BLaER1 treated with 17β-estradiol and CSF1 and Interleukin-3, amounts not matched to agents 10 nM and 100 nM (cell line): ENCODE data around the gene PTPN5.
"Not testable (repeated sequence)": the region's sequence is repeated elsewhere in the genome, so short reads cannot be mapped to it uniquely, and the experiment has no call there.

ENCODE experiments used
- H3K27ac ChIP-seq, 11 experiments: shearing (Covaris generic); formaldehyde crosslinking; 2 replicates each; pipeline ENCODE4 v1.8.1; 2022
- H3K27me3 ChIP-seq, 11 experiments: shearing (Covaris generic); formaldehyde crosslinking; 2 replicates each; pipeline ENCODE4 v1.8.1; 2022
- H3K36me3 ChIP-seq, 11 experiments: shearing (Covaris generic); formaldehyde crosslinking; 2 replicates each; pipeline ENCODE4 v1.8.1; 2022
- H3K4me1 ChIP-seq, 10 experiments: shearing (Covaris generic); formaldehyde crosslinking; 2 replicates each; pipeline ENCODE4 v1.8.1; 2022
- H3K4me2 ChIP-seq, 11 experiments: shearing (Covaris generic); formaldehyde crosslinking; 2 replicates each; pipeline ENCODE4 v1.8.1; 2022
- H3K4me3 ChIP-seq, 10 experiments: shearing (Covaris generic); formaldehyde crosslinking; 2 replicates each; pipeline ENCODE4 v1.8.1; 2022
- H3K9ac ChIP-seq, 11 experiments: shearing (Covaris generic); formaldehyde crosslinking; 2 replicates each; pipeline ENCODE4 v1.8.1; 2022
- H3K9me3 ChIP-seq, 11 experiments: shearing (Covaris generic); formaldehyde crosslinking; replicated peaks in 1 of 11; 2 replicates each; pipeline ENCODE4 v1.8.1; 2022
- H4K20me1 ChIP-seq, 11 experiments: shearing (Covaris generic); formaldehyde crosslinking; 2 replicates each; pipeline ENCODE4 v1.8.1; 2022
- Cebpa-rat ChIP-seq, 11 experiments: shearing (Covaris generic); IDR thresholded peaks; 2 replicates each; pipeline ENCODE4 v1.8.1; 2022

Gene PTPN5

DNA sequence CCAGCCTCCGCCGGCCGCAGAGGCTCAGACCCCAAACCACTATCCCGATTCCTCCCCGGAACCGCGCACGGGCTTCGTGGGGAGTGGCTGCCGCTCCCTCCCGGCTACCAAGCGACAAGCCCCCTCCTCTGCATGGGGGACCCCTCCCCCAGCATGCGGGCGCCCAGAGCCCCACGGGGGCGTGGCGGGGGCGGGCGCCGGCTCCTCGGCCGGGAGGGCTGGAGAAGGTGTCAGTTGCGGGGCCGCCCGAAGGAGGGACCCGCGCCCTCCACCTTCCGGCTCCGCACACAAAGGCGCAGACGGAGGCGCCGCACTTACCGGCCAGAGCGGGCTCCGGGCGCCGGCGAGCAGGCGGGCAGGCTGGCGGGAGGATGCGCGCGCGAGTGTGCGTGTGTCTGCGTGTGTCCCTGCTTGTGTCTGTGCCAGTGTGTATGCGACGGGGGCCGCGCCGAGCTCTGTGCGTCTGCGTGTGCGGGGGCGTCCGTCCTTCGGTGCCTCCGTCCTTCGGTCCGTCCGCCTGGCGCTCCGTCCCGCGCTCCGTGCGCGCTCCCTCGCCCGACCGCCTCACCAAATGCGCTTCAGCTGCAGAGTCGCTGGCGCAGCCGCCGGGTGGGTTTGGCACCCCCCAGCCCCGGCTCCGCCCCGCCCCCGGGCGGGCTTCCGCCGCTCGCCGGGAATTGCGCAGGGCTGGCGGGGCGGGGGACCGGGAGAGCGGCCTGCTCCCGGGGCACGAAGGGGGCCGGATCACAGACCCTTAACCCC is at the start of gene PTPN5:
PTPN5 (minus strand) TSS at position 592 of the 762 bp plus-strand sequence. CDS start 19,840 bp downstream, outside the sequence.
- H3K9ac ChIP-seq: no peak within 1 kb of the TSS
- H3K4me1 ChIP-seq: peaks cover 0 to 15% (median 8%) of the 10 kb centered on the region in 10 experiments; a peak in 14 of 20 replicates
- TF ChIP-seq Cebpa-rat (IDR thresholded peaks at IDR 0.05): no peak
- peak within 1 kb of the TSS; percentile 29 to 65 (median 50); a peak in 19 of 20 replicates for H3K4me3 ChIP-seq
- H3K36me3 ChIP-seq: no peaks in the 10 kb centered on the region
- H3K9me3 ChIP-seq: peaks cover 0 to 11% (median 5%) of the 10 kb centered on the region in 11 experiments; a peak in 4 of 22 replicates
- H3K4me2 ChIP-seq: peak within 1 kb of the TSS; percentile 60 to 85 (median 70)
- peaks cover 54 to 73% (median 70%) of the 10 kb centered on the region in 11 experiments for H3K27me3 ChIP-seq
- peaks cover 0 to 9% (median 0%) of the 10 kb centered on the region in 11 experiments; a peak in 6 of 22 replicates for H4K20me1 ChIP-seq
- no peak within 1 kb of the TSS for H3K27ac ChIP-seq

GRCh38 chr11:18836417-18836816 is 44.8 kb upstream of the PTPN5 start:
- no peak for TF ChIP-seq Cebpa-rat (IDR thresholded peaks at IDR 0.05)
- Histone ChIP-seq H3K4me3 (no peak overlapping the region), H3K9ac (no peak overlapping the region)

GRCh38 chr11:18834754-18835466 is 43.3 kb upstream of the PTPN5 start:
- Histone ChIP-seq H4K20me1 (no peaks in the 10 kb centered on the region), H3K27me3 (no peaks in the 10 kb centered on the region), H3K4me1 (no peaks in the 10 kb centered on the region), H3K36me3 (no peaks in the 10 kb centered on the region), H3K4me2 (no peak overlapping the region), H3K27ac (no peak overlapping the region), H3K9me3 (peaks cover 3 to 19% (median 10%) of the 10 kb centered on the region in 11 experiments; a peak in 20 of 22 replicates), H3K9ac (no peak overlapping the region), H3K4me3 (no peak overlapping the region)
- TF ChIP-seq Cebpa-rat (IDR thresholded peaks at IDR 0.05): no peak

More at GRCh38 chr11:18836417-18836816, 44.8 kb upstream of the PTPN5 start:
- Histone ChIP-seq H3K36me3 (no peaks in the 10 kb centered on the region), H3K27ac (no peak overlapping the region), H3K4me1 (no peaks in the 10 kb centered on the region), H3K27me3 (no peaks in the 10 kb centered on the region), H3K9me3 (peaks cover 12 to 29% (median 19%) of the 10 kb centered on the region in 11 experiments), H3K4me2 (no peak overlapping the region), H4K20me1 (no peaks in the 10 kb centered on the region)

GRCh38 chr11:18820160-18820559 is 28.6 kb upstream of the PTPN5 start:
- not testable (repeated sequence) for H3K4me3 ChIP-seq, H3K4me2 ChIP-seq

GRCh38 chr11:18804199-18804999 is 12.8 kb upstream of the PTPN5 start:
- no peak overlapping the region for H3K9ac ChIP-seq
- no peaks in the 10 kb centered on the region; a peak in 1 of 20 replicates for H3K4me1 ChIP-seq
- no peak overlapping the region for H3K4me2 ChIP-seq
- no peaks in the 10 kb centered on the region for H3K9me3 ChIP-seq
- no peaks in the 10 kb centered on the region for H3K27me3 ChIP-seq
- no peaks in the 10 kb centered on the region for H4K20me1 ChIP-seq
- TF ChIP-seq Cebpa-rat (IDR thresholded peaks at IDR 0.05): no peak
- H3K4me3 ChIP-seq: no peak overlapping the region
- H3K27ac ChIP-seq: no peak overlapping the region
- no peaks in the 10 kb centered on the region for H3K36me3 ChIP-seq

More at GRCh38 chr11:18820160-18820559, 28.6 kb upstream of the PTPN5 start:
- not testable (repeated sequence) for H3K9ac ChIP-seq, H3K27me3 ChIP-seq, H3K36me3 ChIP-seq, H4K20me1 ChIP-seq, H3K27ac ChIP-seq, H3K4me1 ChIP-seq, H3K9me3 ChIP-seq

DNA sequence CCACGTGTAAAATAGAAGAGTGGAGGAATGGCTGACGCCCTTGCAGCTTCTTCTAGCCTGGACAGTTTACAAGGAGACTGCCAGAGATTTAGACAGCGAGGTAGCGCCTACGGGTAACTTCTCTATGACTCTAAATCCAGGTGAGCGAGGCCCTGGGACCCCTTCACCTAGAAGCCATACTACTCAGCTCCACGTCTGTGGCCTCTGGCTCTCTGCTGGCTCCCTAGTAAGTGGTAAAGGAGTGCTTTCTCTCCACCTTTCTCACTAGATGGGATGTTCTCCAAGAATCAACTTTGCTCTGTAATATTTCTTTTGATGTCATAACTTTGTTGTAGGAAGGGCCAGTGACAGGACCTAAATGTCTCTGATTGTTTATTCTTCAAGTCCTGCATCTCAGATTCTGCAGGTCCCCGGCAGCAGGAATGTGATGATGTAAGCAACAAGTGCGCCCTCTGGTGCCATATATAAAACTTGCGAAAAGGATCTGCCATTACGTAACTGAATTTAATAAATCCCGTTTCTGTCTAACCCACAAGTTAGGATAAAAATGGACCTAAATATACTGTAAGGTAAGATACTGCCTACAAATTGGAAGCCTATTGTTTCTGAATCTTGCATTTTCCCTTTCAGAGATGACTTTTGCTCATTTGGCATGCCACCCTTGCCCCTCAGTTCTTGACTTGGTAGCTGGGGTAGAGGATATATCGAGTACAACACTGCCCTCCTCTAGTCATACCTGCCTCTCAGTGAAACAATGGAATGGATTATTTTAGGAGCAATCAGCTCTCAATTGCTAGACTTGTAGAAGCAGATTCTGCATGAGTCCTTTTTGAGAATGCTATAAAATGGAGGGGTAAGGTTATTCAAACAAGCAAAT is 11.0 kb upstream of the PTPN5 start:
- H3K4me1 ChIP-seq: peaks cover 0 to 6% (median 3%) of the 10 kb centered on the region in 10 experiments; a peak in 8 of 20 replicates
- H3K4me2 ChIP-seq: no peak overlapping the region
- H3K36me3 ChIP-seq: no peaks in the 10 kb centered on the region
- no peaks in the 10 kb centered on the region for H3K27me3 ChIP-seq
- H3K9me3 ChIP-seq: no peaks in the 10 kb centered on the region
- H4K20me1 ChIP-seq: no peaks in the 10 kb centered on the region
- no peak overlapping the region for H3K4me3 ChIP-seq
- no peak overlapping the region for H3K27ac ChIP-seq
- no peak overlapping the region for H3K9ac ChIP-seq
- TF ChIP-seq Cebpa-rat (IDR thresholded peaks at IDR 0.05): peak in 2 of 11 experiments; percentile 11 to 21; a peak in 1 of 22 replicates

DNA sequence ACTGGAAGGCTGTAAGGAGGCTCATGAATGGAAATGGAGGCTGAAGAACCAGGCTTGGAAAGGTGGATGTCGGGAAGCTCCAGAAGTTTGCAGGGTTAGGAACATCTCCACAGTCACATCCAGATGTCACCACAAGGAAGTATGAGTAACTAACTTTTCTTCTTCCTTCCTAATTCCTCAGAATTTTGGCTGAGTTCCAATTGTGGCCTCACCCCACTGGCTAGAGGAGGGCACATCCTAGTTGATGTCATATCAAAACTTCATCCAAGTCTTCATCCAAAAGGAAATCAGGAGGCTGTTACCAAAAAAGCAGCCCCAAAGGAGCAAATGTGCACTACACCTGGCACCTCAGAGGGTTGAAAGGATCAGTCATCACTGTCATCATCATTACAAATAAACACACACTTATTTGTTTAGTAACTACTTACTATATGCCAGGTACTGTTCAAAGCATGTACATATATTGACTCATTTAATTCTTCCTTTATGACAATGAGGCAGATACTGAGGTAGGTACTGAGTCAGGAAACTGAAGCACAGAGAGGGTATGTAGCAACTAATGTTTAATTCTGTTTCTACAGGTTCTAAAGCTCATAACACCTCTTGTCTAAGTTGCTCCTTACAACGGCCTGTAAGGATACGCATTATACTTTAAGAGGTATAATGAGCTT is 7.3 kb upstream of the PTPN5 start:
- Histone ChIP-seq H3K27ac (no peak overlapping the region), H3K9ac (no peak overlapping the region), H3K4me2 (peak overlapping the region in 6 of 11 experiments; percentile 19 to 38 (median 34); a peak in 8 of 22 replicates), H3K4me1 (peaks cover 0 to 6% (median 3%) of the 10 kb centered on the region in 10 experiments; a peak in 8 of 20 replicates), H4K20me1 (no peaks in the 10 kb centered on the region), H3K4me3 (no peak overlapping the region), H3K27me3 (peaks cover 5 to 16% (median 12%) of the 10 kb centered on the region in 11 experiments; a peak in 19 of 22 replicates), H3K9me3 (no peaks in the 10 kb centered on the region), H3K36me3 (no peaks in the 10 kb centered on the region)
- no peak for TF ChIP-seq Cebpa-rat (IDR thresholded peaks at IDR 0.05)
